RPMI7951 (cell line): ENCODE measurements around the gene EGFL7. TPM values are rescaled to one million over a fixed set of nuclear protein-coding genes. Genes with fewer than 3 reads are reported as not detected.

Experiments
- DNase-seq: peaks from one replicate; pipeline ENCODE4 v3.0.0-alpha.2; 2012; ENCODE audit warnings: low read depth
- total RNA-seq: library from RNA; depleted of rRNA; stranded (reverse); fragments of >200 nt; shearing (Covaris generic); gene quantifications from 2 replicates; pipeline ENCODE4 v1.2.3, GENCODE V29; 2014

Gene EGFL7
- total RNA-seq, 1 experiment from 2014 or later, result 1.6 TPM

DNA sequence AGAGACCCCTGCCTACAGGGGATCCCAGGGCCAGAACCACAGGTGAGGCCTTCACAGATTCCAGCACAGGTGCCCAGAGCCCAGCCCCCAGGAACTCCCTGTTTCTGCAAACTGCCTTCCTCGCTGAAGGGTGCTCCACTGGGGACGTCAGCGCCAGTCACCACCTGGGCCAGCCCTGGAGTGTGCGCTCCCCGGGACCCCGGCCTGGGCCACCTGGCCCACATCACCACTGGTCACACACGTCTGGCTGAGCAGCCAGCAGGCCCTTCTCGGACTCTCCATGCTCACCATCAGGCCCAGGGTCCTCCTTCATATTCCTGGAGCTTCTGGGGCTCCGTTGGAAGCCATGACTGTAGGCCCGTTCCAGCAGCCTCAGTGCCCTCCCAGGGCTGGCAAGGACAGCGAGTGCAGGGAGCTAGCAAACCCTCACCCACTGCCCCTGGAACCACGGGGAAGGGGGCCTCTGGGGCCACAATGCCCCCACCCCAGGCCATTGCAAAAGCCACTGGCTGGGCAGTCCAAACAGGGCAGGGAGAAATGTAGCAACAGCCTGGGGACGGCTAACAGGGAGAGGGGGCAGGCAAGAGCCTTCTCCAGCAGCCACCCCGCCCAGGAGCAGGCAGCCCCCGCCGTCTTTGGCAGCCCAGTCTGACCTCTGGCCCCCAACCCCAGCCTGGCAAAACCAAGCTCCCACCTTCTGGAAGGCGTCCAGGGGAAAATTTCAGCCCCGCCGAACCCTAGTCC lies 23.2 kb downstream of the EGFL7 start:
- no peak for DNase-seq

DNA sequence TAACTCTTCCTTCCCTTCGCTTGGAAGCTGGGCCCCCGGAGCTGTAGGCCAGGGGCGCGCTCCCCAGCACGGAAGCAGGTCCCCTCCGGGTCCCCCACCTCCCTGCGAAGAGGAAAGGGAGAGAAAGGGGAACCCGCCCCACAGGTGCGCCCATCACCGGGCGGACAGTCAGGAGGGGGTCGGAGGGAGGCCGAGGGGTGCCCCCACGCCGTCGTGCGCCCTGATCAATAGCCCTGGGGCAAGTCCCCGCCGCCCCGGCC lies 23.7 kb downstream of the EGFL7 start:
- no peak for DNase-seq

DNA sequence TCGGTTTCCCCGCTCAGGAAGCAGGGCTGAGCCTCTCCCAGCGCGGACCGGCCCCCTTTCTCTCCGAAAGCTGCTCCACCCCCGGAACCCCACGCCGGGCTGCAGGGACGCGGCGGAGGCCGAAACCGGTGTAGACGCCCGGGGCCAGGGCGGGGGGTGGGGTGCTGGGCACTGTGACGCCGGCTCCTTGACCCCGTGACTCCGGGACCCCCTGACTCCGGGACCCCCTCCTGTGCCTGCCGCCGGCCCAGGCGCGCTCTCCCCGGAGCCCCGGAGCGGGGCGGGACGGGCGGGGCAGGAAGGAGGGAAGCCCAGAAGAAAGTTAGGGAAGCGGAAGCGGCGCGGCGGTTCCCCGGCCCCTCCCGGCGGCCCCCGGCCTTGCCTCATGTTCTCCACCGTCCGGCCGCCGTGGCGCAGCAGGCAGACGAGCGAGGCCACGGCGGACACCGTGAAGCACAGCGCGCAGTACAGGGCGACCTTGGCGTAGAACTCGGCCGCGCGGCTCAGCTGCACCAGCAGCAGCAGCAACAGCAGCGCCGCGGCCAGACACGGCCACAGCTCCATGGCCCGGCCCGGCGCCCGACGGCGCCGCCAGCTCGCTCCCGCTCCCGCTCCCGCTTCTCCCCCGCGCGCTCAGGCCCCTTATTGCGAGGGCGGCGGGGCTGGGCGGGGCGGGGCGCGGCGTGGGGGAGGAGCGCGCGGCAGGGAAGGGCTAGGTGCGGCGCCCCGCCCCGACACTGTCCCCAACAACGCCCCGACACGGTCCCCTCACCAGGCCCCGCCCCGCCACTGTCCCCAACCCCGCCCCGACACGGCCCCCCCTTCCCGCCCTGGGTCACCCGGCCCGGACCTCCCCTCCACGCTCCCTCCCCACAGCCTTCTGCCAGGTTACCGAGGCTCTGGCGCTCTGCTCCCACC lies 24.3 kb downstream of the EGFL7 start, which contains the start of gene AGPAT2:
Gene AGPAT2, minus strand, starts transcription at position 664 of the 918 bp plus-strand sequence. Its CDS starts 100 bp downstream, at position 564.
- peak; percentile 64 for DNase-seq

DNA sequence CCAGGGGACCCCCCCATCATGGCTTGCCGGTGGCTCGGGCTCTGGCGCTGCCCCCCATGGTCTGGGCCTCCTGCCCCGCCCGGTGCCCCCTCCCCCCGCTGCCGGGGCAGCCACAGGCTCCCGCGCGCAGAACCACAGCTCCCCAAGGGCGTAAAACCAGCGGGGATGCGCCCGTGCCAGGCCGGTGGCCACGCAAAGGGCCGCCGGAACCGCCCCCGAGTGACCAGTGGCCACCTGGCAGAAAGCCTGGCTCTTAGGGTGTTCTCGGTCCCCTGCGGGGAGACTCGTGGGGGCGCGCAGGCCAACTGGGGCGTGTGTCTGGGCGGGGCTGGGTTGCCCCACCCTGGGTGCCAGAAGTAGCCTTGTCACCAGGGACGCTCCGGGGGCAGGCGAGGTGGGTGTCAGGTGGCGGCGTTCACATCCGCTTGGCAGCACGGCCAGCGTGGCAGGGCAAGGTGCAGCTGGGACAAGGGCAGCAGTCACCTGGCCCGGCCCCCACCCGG lies 25.1 kb downstream of the EGFL7 start:
- no peak for DNase-seq

DNA sequence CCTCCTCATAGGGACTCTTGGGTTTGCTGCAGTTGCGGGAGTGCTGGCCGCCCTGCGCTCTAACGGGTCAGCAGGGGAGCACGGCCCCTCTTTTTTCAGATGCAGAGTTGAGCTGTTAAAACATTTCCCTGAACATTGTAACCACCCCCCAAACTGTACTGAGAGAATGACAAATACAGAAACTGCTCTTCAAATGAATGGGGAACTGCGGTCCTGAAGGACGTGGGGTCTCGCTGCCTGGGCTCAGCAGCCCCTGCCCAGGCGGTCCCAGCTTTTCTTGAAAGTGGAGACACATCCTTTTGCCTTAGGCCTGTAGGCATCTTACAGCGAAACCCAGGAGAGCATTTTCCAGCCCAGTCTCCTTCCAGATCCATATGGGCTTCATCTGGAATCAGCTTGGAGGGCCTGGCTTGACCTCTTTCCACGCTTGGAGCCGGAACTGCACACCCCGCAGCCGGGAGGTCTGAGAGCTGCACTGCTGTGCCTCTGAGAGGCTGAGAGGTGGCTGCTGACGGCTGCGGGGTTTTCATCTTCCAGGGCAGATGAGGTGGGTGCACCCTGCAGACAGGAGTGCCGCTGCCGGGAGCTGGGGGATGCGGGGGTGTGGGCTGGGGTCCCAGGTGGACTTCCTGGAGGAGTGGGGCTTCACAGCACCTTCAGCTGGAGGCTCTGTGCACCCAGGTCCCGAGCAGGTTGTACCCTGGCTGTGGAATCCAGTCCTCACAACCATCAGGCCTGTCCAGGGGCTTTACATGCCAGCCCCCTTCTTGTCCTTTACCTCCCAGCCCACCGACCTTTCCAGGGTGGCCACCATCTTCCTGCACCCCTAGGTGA lies 25.8 kb downstream of the EGFL7 start:
- DNase-seq, result no peak

DNA sequence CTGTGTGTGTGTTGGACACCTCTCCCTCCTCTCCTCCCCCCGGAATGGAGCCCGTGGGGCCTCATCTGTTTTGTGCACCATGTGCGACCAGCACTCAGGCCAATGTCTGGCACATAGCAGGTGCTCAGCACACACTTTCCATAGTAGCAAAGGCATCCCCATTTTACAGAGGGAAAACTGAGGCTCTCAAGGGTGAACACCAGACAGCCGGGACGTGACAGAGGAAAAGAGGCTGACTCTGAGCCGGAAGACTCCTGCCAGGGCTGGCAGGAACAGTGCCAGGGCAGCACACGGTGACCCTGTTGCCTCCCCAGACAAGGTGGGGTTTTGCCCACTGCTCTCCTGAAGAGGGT lies 26.4 kb downstream of the EGFL7 start:
- no peak for DNase-seq

DNA sequence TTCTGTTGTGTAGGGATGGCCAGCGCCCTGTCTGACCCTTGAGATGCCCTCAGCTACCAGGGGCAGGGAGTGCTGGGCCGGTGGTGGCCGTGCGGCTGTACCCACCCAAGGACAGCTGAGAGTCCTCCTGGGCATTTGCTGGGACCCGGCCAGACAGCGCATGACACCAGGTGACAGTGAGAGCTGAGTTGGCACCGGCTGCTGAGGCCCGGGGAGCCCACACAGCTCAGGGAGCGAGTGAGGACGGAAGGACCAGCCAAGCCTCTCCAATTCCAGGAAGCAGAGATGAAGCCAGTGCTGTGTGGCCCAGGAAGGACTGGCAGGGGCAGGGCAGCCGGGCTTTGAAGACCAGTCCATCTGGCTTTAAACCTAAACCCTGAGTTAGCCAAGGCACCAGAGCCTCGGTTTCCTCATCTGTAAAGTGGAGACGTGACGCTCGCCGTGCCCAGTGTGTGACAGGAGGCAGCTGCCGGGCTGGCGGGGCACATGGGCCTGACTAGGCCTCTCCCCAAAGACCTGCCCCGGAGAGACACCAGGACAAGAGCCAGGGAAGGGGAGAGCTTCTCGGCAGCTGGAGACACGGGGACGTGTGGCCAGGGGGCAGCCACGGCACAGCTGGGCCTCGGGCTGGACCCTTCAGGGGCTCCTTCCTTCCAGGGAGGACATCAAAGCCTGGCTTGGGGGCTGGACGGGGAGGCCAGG lies 27.5 kb downstream of the EGFL7 start:
- no peak for DNase-seq

DNA sequence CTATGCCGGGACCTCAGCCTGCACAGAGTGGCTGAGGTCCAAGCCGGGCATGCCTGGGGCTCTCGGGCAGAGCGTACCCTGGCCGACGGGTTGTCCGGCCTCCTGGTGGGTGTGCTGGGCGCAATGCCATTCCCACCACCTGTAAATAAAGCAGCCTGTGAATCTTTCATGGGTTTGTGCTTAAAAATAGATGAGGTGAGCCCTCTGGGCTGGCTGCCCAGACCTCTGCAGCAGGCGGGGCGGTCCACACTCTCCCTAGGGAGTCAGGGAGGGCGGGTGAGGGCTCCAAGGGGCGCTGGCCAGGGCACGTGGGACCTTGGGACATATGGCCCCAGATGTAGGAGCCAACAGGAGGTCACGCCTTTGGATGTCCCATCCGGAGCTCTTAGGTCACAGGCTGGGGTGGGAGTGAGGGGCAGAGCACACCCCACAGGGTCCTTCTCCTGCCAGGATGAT lies 28.1 kb downstream of the EGFL7 start:
- DNase-seq, result no peak

DNA sequence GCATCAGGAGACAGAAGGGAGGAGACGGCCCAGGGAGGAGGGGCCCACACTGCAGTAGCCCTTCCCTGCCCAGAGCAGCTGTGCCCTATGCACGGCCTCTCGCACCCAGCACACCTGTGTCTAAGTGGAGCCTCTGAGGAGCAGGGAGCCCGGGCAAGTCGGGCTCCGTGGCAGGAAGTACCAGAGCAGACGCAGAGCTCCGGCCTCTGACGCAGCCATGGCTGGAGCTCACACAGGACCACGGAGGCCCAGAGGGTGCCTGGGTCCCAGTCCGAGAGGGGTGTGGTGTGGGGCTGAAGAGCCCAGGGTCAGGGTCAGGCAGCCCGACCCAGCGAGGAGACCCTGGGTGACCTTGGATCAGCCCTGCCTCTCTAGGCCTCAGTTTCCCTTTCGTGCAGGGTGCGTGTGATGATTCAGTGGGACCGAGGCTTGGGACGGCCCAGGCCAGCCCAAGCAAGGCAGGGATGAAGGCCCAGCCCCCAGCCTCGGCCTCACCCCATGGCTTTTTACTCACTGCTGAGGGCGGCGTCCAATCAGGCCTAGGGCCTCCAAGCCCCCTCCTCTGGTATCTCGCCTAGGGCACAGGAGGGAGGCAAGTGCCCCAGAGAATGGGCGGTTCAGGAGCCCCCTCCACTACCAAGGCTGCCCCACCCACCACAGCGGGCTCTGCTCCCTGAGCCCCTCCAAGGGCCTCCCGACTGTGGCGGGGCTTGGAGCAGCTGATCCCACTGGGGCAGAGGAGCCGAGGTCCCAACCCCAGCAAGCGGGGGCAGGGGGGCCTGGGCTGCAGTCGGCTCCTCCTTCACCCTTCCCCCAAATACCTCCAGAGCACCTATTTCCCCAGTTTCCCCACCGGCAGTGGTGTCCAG lies 28.8 kb downstream of the EGFL7 start:
- no peak for DNase-seq

DNA sequence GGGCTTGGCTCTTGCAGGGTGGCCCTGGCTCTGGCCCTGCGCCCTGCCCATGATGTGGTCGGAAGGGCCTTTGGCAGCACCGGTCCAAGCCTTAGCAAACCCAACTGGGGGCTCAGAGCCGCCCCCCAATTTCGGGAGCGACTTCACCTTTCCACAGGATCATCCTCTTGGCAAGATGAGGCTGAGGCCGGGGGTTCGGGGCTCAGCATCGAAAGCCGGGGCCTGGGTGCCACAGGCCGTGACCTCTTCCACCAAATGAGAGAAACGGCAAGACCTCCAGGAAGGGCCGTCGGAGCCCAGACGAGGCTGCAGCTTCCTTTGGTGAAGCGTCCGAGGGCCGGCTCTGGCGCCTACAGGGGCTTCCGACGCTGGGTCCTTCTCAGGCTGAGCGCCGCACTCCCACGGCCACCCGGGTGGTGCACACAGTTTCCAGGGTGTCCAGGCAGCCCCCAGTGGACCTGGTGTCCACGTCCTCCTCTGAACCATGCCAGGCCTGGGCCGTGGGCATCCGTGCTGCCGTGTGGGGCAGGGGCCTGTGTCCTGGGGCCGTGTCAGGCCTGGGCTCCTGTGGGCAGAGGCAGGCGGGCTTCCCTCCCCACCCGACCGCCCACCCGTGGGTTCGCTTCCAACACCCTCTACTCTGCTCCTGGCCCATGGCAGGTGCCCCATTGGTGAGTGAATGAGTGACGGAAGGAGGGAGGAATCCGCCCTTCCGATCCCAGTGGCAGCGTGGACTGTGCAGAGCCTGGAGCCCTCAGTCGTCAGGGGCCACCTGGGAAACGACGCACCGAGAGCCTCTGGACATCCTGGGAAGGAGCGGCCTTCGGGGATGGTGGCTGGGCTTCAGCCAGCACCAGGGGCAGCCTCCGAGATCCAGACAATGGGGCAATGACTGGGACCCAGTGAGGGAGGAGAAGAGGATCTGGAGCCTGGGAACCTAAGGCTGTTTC lies 29.7 kb downstream of the EGFL7 start:
- no peak for DNase-seq

DNA sequence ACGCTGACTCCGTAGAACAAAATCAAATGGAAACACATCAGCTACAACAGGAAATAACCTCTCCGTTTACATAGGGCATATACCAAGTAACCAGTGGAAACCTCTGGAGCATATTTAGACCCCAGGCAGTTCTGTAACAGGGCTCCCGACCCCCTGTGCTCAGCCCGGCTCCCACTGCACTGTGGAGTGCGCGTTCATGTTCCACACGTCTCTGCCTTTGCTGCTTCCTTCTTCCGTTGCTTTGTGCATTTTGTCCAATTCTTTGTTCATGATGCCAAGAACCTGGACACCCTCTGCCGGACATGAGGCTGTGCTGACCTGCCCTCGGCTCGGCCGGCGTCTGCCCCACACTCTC lies 30.4 kb downstream of the EGFL7 start:
- DNase-seq, result no peak

DNA sequence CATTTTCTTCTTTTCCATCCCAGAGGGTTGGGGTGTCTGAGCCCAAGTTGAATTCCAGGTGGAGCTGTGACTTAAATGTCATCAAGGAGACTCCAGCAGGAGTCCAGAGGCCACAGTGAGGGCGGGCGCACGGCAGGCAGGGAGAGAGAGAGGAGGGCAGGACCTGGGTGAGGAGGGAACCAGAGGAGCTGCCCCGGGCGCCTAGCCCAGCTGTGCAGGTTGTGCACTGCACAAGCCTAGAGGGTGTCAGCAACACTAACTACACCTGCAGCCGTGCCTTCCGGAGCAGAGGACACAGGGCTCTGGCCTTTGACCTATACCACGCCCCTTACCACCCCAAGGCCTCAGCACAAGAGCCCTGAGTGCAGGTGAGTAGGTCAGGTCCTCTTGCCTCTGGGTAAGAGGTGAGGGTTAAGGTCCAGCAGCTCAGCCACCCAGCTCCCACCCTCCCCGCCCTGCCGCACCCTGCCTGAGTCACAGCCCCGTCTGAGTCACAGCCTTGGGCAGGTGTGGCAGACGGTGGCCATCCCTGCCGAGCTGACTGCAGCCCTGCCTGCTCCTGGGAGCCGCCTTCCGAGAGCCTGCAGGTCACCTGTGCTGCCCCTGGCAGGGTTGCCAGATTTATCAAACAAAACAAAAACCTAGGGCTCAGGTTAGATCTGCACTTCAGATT lies 30.9 kb downstream of the EGFL7 start:
- DNase-seq, result peak; percentile 30

DNA sequence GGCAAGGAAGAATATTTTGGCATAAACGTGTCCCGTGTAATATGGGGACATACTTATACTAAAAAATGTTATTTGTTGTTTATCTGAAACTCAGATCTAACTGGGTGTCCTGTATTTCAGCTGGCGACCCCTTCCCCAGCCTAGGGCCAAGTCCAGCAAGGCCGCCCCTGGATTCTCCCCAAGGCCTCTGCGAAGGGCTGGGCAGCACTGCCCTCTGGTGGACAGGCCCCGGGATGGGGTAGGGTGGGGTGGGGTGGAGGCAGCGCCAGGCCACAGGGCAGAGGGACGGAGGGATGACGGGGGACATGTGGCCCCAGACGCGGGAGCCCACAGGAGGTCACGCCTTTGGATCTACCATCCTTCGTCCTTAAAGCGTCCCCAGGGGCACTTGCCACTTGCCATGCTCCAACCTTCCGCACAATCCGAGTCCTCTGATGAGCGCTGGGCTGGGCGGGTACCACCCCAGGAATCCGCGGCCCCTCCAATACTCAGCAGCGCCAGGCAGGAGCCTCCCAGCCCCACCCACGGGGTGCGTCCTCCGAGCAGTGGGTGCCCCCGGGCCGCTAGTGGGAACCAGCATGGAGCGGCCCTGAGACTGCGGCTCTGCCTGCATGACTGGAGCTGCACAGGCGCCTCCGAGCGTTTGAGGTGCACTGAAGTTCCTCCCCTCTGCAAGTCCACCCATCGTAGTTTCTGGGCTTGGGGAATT lies 31.6 kb downstream of the EGFL7 start:
- no peak for DNase-seq

DNA sequence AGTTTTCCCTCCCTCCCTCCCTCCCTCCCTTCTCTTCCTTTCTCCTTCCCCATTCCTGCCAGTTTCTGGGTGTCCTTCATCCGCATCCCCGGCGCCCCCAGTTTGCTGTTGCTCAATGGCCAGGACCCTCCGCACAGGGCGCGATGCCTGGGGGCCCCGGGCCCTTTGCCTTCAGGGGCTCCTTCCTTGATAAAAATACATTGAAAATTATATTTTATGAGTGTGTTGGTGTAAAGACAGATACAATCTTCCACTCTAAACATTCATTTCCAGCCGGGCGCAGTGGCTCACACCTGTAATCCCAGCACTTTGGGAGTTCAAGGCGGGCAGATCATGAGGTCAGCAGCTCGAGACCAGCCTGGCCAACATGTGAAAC lies 32.1 kb downstream of the EGFL7 start:
- DNase-seq, result no peak

DNA sequence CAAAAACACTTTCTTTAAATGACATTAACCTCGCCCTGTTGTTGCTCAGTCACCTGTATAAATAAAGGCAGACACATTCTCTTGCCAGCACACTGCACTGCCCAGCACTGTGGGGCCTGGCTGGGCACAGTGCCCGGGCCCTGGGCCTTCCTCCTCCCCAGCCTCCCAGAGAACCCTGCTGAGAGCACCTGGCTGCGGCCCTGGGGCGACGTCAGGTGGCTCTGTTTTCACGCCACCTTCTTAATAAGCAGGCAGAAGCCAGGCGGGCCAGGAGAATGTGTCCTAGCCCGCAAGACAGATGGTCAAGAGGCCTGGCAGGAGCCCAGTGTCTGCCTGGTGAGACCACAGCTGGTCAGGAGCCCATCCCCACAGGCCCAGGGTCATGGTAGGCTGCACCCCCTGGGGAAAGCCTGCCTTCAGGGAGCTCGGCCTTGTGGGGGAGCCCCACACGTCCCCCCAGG lies 32.7 kb downstream of the EGFL7 start:
- no peak for DNase-seq

DNA sequence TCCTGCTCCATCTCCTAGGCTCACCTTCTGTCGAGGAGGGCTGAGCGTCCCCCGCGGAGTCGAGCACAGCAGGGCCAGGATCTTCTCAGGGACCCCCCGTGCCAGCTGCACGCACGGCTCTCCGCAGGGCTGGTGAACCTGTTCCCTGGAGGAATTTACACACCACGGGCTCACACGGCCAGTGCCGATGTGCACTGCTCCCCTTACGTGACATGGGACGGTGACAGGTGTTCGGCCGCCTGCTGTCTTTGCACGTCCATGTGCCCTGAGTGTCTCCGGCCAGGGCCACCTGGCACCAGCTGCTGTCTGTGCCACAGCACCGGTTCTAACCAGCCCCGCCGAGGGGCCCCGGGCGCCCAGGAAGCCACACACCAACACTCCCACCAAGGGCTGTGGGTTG lies 33.2 kb downstream of the EGFL7 start:
- no peak for DNase-seq

DNA sequence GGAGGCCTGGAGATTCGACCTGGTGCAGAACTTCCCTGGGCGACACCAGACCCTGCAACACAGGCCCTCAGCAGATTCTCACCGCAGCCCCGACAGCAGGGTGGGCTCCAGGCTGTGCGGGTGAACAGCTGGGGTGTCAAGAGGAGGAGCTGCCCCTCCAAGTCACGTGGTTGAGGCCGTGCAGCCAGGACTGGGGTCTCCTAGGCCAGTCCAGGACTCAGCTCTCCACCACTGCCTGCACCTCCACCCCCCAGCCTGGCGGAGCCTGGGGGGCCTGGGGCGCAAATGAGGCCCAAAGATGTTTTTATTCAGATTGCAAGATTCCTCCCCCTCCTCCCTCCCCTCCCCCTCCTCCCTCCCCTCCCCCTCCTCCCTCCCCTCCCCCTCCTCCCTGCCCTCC lies 33.8 kb downstream of the EGFL7 start:
- DNase-seq, result no peak
